ENCODE results near the gene ZNF385B.

Gene ZNF385B

GRCh38 chr2:179746981-179747380 is 114.4 kb downstream of the ZNF385B start:
- DNase-seq (ENCODE audit: low spot score) = no peak

DNA sequence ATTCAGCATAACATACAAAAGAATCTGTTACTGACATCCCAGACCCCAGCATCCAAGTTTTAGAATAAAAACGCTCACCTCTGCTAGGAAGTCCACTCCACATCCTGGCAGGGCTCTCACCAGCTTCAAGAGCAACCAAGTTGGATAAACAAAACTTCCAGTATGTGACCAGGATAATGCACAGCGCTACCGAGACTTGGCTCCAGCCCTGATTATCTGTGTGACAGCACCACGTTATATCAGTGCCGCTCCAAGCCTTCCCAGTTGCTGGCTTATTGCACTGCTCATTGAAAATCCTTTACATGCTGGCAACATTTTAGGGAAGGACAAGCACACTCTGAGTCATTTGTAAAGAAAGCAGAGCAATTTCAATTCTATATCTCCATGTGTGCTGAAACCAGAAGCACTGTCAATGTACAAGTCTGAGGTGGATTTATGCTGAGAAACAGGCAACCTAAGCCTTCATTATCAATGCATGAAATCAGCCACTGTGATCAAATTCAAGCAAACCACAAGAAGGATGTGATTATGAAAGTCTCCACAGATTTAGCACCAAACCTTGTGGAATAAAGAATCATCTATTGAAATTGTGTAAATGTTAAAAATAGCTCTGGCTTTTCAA is 115.7 kb downstream of the ZNF385B start:
- no peak for DNase-seq (ENCODE audit: low spot score)

GRCh38 chr2:179744401-179744800 is 117.0 kb downstream of the ZNF385B start:
- no peak for DNase-seq (ENCODE audit: low spot score)

GRCh38 chr2:179741317-179741716 is 120.1 kb downstream of the ZNF385B start:
- no peak for DNase-seq (ENCODE audit: low spot score)

DNA sequence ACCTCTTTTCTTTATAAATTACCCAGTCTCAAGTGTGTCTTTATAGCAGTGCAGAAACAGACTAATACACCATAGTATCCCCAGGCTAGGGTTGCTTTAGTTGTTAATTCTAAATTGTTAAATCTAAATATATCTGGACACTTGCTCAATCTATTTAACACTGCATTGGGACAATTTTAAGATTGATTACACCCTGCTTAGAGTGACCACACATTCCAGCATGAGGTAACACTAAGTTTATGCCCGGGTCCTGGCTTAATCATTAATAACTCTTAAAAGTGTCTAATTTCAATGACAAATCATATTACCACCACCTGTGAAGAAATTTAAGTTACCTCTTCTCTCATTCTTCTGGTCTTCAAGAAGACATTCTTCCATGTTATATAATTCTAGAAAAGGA is 131.4 kb downstream of the ZNF385B start:
- DNase-seq (ENCODE audit: low spot score) = no peak

DNA sequence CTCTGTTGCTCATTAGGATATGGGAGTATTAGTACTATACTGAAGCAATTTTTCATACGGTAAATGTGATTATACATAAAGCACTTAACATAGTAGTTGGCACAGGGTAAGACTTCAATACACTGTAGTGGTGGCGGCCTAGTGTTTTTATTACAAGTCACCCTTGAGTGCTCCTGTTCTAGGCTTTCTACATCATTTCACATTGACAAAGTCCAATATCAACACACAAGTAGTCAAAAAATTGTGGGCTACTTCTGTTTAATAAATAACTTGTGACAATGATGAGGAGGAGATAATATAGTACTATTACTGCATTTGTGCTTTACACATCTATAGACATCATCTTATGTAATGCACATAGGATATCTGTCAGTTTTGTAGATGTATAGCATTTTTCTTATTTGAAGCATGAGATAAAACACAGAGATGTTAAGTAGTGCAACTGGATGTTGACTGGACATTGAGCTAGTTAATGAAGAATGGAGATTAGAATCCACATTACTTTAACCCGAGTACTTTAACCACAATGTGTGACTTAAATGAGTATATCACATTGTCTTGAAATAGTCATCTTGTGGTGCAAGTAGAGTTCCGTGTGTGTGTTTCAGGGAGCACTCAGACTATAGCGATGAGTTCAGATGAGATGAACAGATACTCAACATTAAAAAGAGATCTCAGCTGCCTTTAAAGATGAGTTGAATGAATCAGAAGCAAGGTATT is 134.8 kb downstream of the ZNF385B start:
- DNase-seq (ENCODE audit: low spot score) = no peak

DNA sequence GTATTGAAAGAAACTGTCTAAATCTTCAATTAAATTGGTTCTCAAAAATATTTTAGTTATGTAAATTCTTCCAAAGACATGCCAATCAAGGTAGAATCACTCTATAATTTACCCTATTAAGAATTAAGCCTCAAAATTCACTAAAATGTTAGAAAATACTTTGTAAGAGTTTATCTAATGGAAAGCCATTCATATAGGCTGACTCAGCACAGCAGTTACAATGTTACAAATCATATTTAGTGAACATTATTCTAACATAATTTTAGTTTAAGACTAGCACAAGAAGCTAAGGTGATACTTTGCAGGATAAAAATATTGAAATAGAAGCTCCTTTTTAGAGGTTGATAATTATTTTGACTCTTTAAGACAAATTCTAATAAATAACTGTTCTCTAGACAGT is 137.0 kb downstream of the ZNF385B start:
- no peak for DNase-seq (ENCODE audit: low spot score)

DNA sequence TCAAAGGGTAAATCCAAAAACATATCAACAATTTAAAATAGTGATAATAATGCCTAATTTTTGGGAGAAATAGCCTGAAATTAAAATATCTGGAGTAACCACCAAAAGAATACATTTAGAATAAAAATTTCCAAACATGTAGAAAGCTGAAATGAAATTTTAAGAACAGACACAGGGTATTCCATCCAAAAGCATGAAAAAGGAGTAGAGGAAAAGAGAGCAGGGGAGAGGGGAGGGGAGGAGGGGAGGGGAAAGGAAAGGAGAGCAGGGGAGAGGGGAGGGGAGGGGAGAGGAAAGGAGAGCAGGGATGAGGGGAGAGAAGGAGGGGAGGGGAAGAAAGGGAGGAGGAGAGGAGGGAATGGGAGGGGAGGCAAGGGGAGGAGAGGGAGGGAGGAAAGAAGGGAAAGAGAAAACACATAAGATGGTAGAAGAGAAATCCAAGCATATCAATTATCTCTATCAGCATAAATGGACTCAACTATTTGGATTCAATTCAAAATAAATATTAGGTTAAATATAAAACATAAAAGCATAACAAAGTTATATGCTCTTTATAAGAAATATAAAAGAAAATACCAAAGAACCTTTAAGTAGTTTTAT is 141.1 kb downstream of the ZNF385B start:
- no peak for DNase-seq (ENCODE audit: low spot score)

- no peak for DNase-seq (ENCODE audit: low spot score)
These were observed 145.5 kb downstream of the ZNF385B start for GRCh38 chr2:179715871-179716270.

- DNase-seq (ENCODE audit: low spot score) = no peak
These were observed 146.2 kb downstream of the ZNF385B start for GRCh38 chr2:179715196-179715595.

DNA sequence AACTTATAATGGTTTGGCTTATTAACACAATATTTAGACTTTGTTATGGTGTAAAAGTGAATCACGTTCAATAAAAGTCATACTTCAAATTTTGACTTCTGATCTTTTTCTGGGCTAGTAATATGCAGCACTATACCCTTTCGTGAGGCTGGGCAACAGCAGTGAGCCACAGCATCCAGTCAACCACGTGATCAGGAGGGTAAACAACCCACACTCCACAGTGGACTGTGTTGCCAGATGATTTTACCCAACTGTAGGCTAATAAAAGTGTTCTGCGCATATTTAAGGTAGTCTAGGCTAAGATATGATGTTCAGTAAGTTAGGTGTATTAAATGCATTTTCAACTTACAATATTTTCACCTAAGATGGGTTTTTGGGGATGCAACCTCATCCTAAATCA is 148.6 kb downstream of the ZNF385B start:
- no peak for DNase-seq (ENCODE audit: low spot score)

DNA sequence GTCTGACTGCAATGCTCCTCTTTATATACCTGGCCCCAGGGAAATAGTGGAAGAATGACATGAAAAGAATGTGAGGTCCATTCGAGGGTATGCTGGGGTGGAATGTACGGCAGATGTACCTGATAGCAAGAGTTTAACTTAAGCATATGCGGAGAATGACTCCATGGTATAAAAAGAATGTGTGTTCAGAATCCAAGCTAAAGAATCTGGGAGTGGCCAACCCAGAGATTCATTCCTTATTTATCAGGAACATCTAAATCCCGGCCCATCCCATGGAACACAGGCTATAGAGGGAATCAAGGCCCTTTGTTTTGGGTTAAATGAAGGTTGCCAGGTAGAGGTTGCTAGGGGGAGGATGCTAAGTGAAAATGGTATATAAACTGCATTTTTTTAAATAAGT is 150.0 kb downstream of the ZNF385B start:
- DNase-seq (ENCODE audit: low spot score) = no peak

GRCh38 chr2:179703702-179704101 is 157.7 kb downstream of the ZNF385B start:
- no peak for DNase-seq (ENCODE audit: low spot score)

GRCh38 chr2:179702912-179703311 is 158.5 kb downstream of the ZNF385B start:
- no peak for DNase-seq (ENCODE audit: low spot score)

DNA sequence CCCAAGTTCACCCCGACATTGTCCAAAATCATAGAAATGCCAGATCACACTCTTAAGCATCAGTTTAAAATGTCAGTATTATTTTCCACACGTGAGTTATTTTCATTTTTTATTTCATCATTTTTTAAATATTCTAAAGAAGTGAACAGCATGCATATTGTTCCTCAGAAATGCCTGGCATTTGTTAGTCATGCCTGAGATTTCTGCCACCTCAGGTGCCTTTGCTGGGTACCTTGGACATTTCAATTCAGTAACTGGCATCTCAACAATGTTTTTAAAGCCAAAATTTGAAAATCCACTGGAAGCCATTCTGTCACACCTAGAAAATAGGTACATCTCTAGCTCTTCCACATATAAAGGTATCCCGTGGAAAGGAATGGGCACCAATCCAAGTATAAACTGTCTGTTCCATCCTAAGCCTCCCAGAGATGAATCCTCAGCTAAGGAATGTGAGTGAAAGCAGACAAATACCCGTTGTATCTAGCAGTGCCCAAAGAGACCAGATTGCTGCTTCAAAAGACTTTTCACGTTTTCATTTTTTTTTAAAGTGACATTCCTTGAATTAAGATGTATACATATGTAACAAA is 159.8 kb downstream of the ZNF385B start:
- DNase-seq (ENCODE audit: low spot score) = no peak

- no peak for DNase-seq (ENCODE audit: low spot score)
These were observed 165.9 kb downstream of the ZNF385B start for GRCh38 chr2:179695486-179695885.

- DNase-seq (ENCODE audit: low spot score) = no peak
These were observed 166.4 kb downstream of the ZNF385B start for GRCh38 chr2:179694963-179695362.

DNA sequence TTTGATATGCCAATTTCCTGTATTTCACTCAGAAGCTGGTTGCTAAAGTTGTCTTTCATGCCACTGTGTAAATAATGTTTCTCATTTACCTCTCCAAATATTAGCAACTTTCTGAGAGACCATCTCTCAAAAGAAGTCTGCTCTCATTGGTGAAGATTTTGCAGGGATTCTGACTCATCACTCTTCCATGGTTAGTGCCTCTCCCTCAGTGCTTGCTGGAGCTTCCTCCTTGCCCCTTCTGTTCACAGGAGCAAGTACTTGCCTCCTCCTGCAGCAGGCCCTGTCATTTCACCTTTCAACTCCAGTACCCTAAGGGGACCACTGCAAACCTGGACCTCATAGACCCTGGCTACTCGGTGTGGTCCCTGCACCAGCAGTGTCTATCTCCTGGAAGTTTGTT is 168.8 kb downstream of the ZNF385B start:
- no peak for DNase-seq (ENCODE audit: low spot score)

GRCh38 chr2:179692043-179692442 is 169.4 kb downstream of the ZNF385B start:
- no peak for DNase-seq (ENCODE audit: low spot score)

DNA sequence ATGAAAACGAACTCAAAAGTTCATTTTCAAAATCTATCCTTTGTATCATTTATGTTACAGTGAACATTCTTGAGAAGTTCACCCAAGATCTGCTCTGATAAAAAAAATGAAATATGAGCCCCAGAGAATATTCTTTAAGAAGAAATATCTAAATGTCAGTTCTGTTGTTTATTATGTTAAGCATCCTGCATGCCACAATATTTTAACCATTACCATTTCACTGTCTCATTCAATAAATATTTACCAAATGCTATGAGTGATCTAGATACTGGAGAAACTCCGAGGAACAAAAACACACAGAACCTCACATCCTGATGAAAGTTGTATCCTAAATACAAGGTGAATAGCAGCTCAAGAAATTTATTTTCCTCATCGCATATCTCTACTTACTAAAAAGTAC is 170.2 kb downstream of the ZNF385B start:
- DNase-seq (ENCODE audit: low spot score) = no peak

DNA sequence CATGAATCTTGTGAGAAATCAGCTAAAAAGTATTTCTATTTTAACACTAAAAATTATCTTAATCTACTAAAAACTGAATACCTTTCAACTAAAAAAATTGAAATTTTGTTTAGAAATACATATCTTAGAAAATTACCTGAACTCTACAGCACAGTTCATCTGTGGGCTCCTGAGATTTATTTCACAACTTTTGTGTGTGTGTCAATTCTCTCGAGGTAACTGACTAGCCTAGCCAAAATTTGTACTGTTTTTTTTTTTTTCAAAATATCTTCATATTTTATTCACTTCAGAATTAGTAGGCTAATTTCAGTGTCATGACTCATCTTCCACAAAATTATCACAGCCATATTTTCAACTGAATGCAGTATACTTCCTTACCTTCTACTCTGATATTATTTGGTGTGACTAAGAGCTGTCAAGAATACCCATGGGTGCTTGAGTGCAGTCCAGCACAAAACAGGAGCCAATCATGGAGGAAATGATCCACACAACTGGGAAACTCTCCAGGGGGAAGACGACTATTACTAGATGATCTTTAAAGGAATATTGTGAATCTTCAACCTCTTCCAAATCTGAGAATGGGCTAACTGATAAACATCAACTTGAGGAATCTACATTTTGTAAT is 174.6 kb downstream of the ZNF385B start:
- no peak for DNase-seq (ENCODE audit: low spot score)

DNA sequence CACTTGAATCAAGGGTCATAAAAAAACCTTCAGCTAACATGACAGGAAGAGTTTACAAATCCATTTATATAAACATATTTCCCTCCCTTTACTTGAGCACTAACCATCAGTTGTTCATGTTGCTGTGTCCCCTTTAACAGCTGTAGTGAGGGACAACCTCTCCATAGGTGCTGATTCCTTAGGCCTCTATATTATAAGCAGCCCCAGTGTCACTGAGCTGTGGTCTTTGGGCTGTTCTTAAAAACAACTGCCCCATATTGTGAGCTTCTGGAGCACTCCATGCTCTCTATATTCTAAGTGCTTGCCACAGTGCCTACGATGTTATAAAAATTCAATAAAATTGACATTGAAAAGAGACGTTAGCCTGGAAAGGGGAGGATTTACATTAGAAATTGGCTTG is 175.3 kb downstream of the ZNF385B start:
- no peak for DNase-seq (ENCODE audit: low spot score)

- no peak for DNase-seq (ENCODE audit: low spot score)
These were observed 176.3 kb downstream of the ZNF385B start for GRCh38 chr2:179685146-179685545.
